Lower leg skin (tissue), 4 donors: ENCODE measurements around the gene CACNB2. TPM values are rescaled to one million over a fixed set of nuclear protein-coding genes. Genes with fewer than 3 reads are reported as not detected.
A peak's percentile ranks its signal among the peaks of the same experiment; 100 is the strongest.

Experiments used
- DNase-seq, 2 donors: peaks; one replicate each; pipeline ENCODE4 v3.0.0-alpha.2; 2019; ENCODE audit warnings: low spot score in 2 of 2
- H3K4me3 ChIP-seq: fragments of 200-600 bp; sonication (generic); 2 replicates; pipeline ENCODE4 v1.5.1; 2017; ENCODE audit warnings: mild to moderate bottlenecking, low read depth; ENCODE audit not compliant: poor library complexity, severe bottlenecking
- POLR2A ChIP-seq, 2 donors: fragments of 450-650 bp; IDR thresholded peaks; one replicate each; pipeline ENCODE4 v1.6.1; 2016 to 2017; ENCODE audit warnings: antibody characterized with exemption in 2 of 2, mild to moderate bottlenecking in 1 of 2, moderate library complexity in 1 of 2
- WGBS, 2 donors: methylation state at CpG; one replicate each; pipeline ENCODE4 v1.1.5; 2018; 5-methylcytosine and 5-hydroxymethylcytosine counted together
- intact Hi-C: fragments of 100-400 bp; cut with DNase I; formaldehyde crosslinking; loops from one replicate; pipeline ENCODE4 v1.15.0; 2023; ENCODE audit warnings: low total_unique reads
- total RNA-seq, 4 donors: library from RNA; depleted of rRNA; stranded (reverse); fragments of >200 nt; gene quantifications; one replicate each; pipeline ENCODE4 v1.1.0, GENCODE V29; 2016
- TF ChIP-seq, protein P1 (sequence below), 3 donors: fragments of 450-650 bp; IDR thresholded peaks; one replicate each; pipeline ENCODE4 v1.5.1; 2016; ENCODE audit warnings: antibody characterized with exemption in 3 of 3, mild to moderate bottlenecking in 3 of 3, moderate library complexity in 2 of 3

CACNB2 gene
- 1 to 10 TPM; 3.6 to 7.6 (median 6.1) TPM for total RNA-seq

DNA sequence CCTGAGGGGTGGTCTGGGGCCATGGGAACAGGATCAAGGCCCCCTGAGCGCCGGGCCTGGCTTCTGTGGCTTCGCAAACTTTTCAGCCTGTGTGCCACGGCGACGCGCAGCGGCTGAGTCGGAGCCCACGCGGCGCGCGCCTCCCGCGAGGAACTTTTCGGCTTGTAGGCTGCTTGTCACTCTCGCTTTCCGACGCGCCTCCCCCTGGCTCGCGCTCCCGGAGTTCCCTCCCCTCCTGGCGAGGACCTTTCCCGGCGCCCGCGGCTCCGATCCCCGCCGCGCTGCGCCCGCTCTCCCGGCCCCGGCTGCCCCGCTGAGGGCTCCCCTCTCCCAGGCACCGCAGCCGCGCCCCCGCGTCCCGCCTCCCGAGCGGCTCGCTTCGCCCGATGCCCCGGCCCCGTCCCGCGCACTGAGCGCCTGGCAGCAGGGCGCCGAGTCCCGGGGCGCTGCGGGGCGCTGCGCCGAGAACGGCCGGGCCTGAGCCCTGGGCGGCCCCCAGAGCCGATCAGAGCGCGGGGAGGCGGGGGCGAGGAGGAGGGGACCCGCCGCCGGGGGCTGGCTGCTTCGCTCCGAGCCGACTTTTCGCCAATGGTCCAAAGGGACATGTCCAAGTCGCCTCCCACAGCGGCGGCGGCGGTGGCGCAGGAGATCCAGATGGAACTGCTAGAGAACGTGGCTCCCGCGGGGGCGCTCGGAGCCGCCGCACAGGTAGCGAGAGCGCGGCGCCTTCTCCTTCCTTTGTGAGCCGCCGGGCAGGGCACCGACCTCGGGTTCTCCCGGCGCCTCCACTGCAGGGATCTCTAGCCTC is at the start of gene CACNB2:
CACNB2 (plus strand) TSS at position 276 of the 808 bp plus-strand sequence.
- 0 to 1% methylated on average over 15 to 56 of the region's 100 CpGs for WGBS, 2 donors
- intact Hi-C loops = no loop called here

GRCh38 chr10:18094332-18094731 is 45.9 kb upstream of the CACNB2 start:
- intact Hi-C loops = no loop called here
- WGBS, 2 donors = 88% methylated on average over 4 of the region's 4 CpGs
- no peak overlapping the region for H3K4me3 ChIP-seq
- no peak for DNase-seq
- TF ChIP-seq, protein P1, sequence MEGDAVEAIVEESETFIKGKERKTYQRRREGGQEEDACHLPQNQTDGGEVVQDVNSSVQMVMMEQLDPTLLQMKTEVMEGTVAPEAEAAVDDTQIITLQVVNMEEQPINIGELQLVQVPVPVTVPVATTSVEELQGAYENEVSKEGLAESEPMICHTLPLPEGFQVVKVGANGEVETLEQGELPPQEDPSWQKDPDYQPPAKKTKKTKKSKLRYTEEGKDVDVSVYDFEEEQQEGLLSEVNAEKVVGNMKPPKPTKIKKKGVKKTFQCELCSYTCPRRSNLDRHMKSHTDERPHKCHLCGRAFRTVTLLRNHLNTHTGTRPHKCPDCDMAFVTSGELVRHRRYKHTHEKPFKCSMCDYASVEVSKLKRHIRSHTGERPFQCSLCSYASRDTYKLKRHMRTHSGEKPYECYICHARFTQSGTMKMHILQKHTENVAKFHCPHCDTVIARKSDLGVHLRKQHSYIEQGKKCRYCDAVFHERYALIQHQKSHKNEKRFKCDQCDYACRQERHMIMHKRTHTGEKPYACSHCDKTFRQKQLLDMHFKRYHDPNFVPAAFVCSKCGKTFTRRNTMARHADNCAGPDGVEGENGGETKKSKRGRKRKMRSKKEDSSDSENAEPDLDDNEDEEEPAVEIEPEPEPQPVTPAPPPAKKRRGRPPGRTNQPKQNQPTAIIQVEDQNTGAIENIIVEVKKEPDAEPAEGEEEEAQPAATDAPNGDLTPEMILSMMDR (IDR thresholded peaks at IDR 0.05) = no peak
- no peak for TF ChIP-seq POLR2A (IDR thresholded peaks at IDR 0.05)

More for the DNA sequence above, at the start of gene CACNB2:
- TF ChIP-seq, protein P1 (IDR thresholded peaks at IDR 0.05) = no peak
- TF ChIP-seq POLR2A (IDR thresholded peaks at IDR 0.05) = no peak
- peak; percentile 29 to 90 for DNase-seq
- H3K4me3 ChIP-seq = peak within 1 kb of the TSS; percentile 41

DNA sequence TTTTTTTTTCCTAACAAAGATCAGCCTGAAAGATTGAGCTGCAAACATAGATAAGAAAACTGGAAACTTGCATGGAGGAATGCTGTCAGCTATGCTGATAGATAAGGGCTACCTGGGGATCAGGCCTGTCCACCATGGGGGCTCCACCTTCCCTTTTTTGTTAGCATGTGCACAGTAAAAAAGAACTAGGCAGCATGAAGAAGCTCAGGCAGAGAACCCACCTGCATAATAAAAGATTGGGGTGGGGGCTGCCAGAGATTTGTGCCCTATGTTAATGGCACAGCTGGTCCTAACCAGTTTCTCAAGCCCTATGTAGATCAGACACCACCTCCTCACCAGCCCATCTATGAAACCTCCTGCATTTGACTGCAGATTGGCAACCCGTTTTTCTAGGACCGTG is 45.4 kb upstream of the CACNB2 start:
- TF ChIP-seq, protein P1 (IDR thresholded peaks at IDR 0.05) = no peak
- TF ChIP-seq POLR2A (IDR thresholded peaks at IDR 0.05) = no peak
- no peak overlapping the region for H3K4me3 ChIP-seq
- DNase-seq = no peak
- 88 to 89% methylated on average over 2 of the region's 2 CpGs for WGBS, 2 donors
- intact Hi-C loops = no loop called here

DNA sequence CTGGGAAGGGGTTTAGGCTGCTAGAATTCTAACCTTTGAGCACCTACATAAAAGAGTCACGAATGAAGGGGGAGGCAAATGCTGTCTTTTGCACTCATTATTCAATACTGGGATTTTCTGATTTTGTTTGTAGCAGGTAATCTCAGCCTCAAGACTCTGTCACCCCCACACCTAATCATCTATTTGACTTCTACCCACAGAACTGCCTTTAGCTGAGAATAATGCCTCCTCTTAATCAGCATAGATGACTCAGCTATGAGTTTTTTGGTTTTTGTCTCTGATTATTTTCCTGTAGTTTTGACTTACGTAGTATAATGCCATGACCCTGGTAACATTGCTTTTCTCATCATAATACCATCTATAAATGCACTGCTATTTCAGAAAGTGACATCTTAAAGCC is 42.7 kb upstream of the CACNB2 start:
- H3K4me3 ChIP-seq = no peak overlapping the region
- DNase-seq = no peak
- no peak for TF ChIP-seq POLR2A (IDR thresholded peaks at IDR 0.05)
- TF ChIP-seq, protein P1 (IDR thresholded peaks at IDR 0.05) = no peak
- 87 to 90% methylated on average over 2 of the region's 2 CpGs for WGBS, 2 donors
- intact Hi-C loops = no loop called here

GRCh38 chr10:18098201-18098600 is 42.0 kb upstream of the CACNB2 start:
- intact Hi-C loops = no loop called here
- no peak for DNase-seq
- H3K4me3 ChIP-seq = no peak overlapping the region
- TF ChIP-seq, protein P1 (IDR thresholded peaks at IDR 0.05) = no peak
- TF ChIP-seq POLR2A (IDR thresholded peaks at IDR 0.05) = no peak
- 87 to 90% methylated on average over 3 of the region's 3 CpGs for WGBS, 2 donors
